NCI-H748 (cell line): Measurements from ENCODE around the gene ZNF830.
"Not testable (repeated sequence)": the region's sequence is repeated elsewhere in the genome, so short reads cannot be mapped to it uniquely, and the experiment has no call there.

Source experiments
- DNase-seq: peaks from one replicate; lab custom pipeline; 2025; ENCODE audit not compliant: unreplicated experiment; lab: John Stamatoyannopoulos, UW

The ZNF830 gene

GRCh38 chr17:34990921-34991365 lies 29.6 kb downstream of the ZNF830 start:
- no peak for DNase-seq

GRCh38 chr17:34991606-34992005 lies 30.3 kb downstream of the ZNF830 start:
- no peak for DNase-seq

- no peak for DNase-seq
Observed at GRCh38 chr17:34993031-34993430, 31.7 kb downstream of the ZNF830 start.

- no peak for DNase-seq
Observed at GRCh38 chr17:34996422-34997285, 35.3 kb downstream of the ZNF830 start.

- DNase-seq = no peak
Observed at GRCh38 chr17:34997355-34997862, 36.1 kb downstream of the ZNF830 start.

GRCh38 chr17:34998205-34998604 lies 36.9 kb downstream of the ZNF830 start:
- peak; percentile 32 for DNase-seq

- no peak for DNase-seq
Observed at GRCh38 chr17:34999456-34999855, 38.1 kb downstream of the ZNF830 start.

GRCh38 chr17:35000965-35001364 lies 39.6 kb downstream of the ZNF830 start:
- DNase-seq = not testable (repeated sequence)

GRCh38 chr17:35001549-35001948 lies 40.2 kb downstream of the ZNF830 start:
- no peak for DNase-seq

GRCh38 chr17:35002876-35003551 lies 41.7 kb downstream of the ZNF830 start:
- DNase-seq = no peak

- DNase-seq = no peak
Observed at GRCh38 chr17:35003778-35004177, 42.4 kb downstream of the ZNF830 start.

GRCh38 chr17:35006345-35006744 lies 45.0 kb downstream of the ZNF830 start:
- DNase-seq = no peak

- no peak for DNase-seq
Observed at GRCh38 chr17:35006961-35007360, 45.6 kb downstream of the ZNF830 start.

GRCh38 chr17:35010093-35010492 lies 48.8 kb downstream of the ZNF830 start:
- DNase-seq = no peak

- no peak for DNase-seq
Observed at GRCh38 chr17:35011671-35012216, 50.4 kb downstream of the ZNF830 start.
